Spleen (tissue), 7 donors: ENCODE results near the gene C8A.

ENCODE experiments used
- POLR2A ChIP-seq, 3 donors: fragments of 450-650 bp; IDR thresholded peaks; one replicate each; pipeline ENCODE4 v1.5.1; 2017; ENCODE audit warnings: antibody characterized with exemption in 3 of 3, mild to moderate bottlenecking in 1 of 3
- POLR2AphosphoS5 ChIP-seq, 3 donors: sonication (generic); formaldehyde crosslinking; IDR thresholded peaks; one replicate each; pipeline ENCODE4 v1.5.1; 2017; ENCODE audit warnings: antibody characterized with exemption in 3 of 3
- TF ChIP-seq, protein P1 (sequence below), 11 experiments: fragments of 200-600 bp in 7 of 11; fragments of 450-650 bp in 4 of 11; sonication (generic) in 4 of 11; IDR thresholded peaks in 8 of 11; conservative IDR thresholded peaks in 3 of 11; 1 replicate in 7 of 11; 2 replicates in 4 of 11; pipeline versions ENCODE4 v1.4.0 to v1.8.0; 2016 to 2021; ENCODE audit warnings: antibody characterized with exemption in 11 of 11, inconsistent platforms in 4 of 11, mild to moderate bottlenecking in 1 of 11
- donor health status: DM: no; HTN: no; CAD: no; lungs with moderate emphysema.
- donor health status: DM: no; HTN: no; CAD: no.
- donor health status: DM: no; HTN: no; CAD: no.

DNA sequence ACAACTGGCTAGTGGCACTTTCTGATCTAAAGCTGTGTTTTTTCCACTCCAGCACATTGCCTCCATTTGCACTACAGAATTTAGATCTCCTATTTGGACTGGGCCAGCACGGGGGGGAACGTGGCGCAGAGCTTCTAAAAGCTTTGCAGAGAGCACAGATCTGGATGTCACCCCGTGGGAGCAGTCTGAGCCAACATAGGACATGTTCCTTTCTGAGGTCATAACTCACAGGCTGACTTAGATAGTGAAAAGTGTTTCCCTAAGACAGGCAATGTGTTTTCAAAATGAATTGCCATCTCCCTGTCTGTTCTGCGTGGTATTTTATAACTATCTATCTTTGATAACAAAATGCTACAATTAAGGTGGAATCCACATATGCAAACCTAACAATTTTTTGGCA is 3.7 kb upstream of the C8A start:
- TF ChIP-seq POLR2A (IDR thresholded peaks at IDR 0.05) (no peak), POLR2AphosphoS5 (IDR thresholded peaks at IDR 0.05) (no peak)
- TF ChIP-seq, protein P1, sequence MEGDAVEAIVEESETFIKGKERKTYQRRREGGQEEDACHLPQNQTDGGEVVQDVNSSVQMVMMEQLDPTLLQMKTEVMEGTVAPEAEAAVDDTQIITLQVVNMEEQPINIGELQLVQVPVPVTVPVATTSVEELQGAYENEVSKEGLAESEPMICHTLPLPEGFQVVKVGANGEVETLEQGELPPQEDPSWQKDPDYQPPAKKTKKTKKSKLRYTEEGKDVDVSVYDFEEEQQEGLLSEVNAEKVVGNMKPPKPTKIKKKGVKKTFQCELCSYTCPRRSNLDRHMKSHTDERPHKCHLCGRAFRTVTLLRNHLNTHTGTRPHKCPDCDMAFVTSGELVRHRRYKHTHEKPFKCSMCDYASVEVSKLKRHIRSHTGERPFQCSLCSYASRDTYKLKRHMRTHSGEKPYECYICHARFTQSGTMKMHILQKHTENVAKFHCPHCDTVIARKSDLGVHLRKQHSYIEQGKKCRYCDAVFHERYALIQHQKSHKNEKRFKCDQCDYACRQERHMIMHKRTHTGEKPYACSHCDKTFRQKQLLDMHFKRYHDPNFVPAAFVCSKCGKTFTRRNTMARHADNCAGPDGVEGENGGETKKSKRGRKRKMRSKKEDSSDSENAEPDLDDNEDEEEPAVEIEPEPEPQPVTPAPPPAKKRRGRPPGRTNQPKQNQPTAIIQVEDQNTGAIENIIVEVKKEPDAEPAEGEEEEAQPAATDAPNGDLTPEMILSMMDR (IDR thresholded peaks at IDR 0.05 in 8 of 11, conservative IDR thresholded peaks at IDR 0.05 in 3 of 11), result no peak
